Astrocyte of the cerebellum (primary cell): ENCODE data around the gene VWA8.

Source experiments
- DNase-seq: peaks from one replicate; pipeline ENCODE4 v3.0.0-alpha.2; 2011; ENCODE audit warnings: low read depth
- H3K4me3 ChIP-seq: 2 replicates; pipeline ENCODE4 v1.5.1; 2011; ENCODE audit warnings: mild to moderate bottlenecking, low read depth, low read length, moderate library complexity
- CTCF ChIP-seq: IDR thresholded peaks from 2 replicates; pipeline ENCODE4 v1.5.1; 2012; ENCODE audit warnings: low read length, low read depth, moderate library complexity, mild to moderate bottlenecking; ENCODE audit errors: missing control alignments
- in situ Hi-C: cut with HindIII; loops from 2 replicates; pipeline ENCODE4 v1.10.0; 2017; ENCODE audit warnings: low sequenced_read_pairs

The VWA8 gene

GRCh38 chr13:41693434-41693833, 267.5 kb downstream of the VWA8 start:
- TF ChIP-seq CTCF, result no peak
- in situ Hi-C loops, result no loop called here
- H3K4me3 ChIP-seq, result no peak overlapping the region
- no peak for DNase-seq

- H3K4me3 ChIP-seq, result no peak overlapping the region
- no peak for DNase-seq
- TF ChIP-seq CTCF, result no peak
- in situ Hi-C loops, result no loop called here
Observed at GRCh38 chr13:41691274-41691673, 269.6 kb downstream of the VWA8 start.

GRCh38 chr13:41682766-41683165, 278.1 kb downstream of the VWA8 start:
- TF ChIP-seq CTCF, result no peak
- in situ Hi-C loops, result no loop called here
- H3K4me3 ChIP-seq, result no peak overlapping the region
- DNase-seq, result no peak

GRCh38 chr13:41682001-41682400, 278.9 kb downstream of the VWA8 start:
- H3K4me3 ChIP-seq, result no peak overlapping the region
- no peak for DNase-seq
- in situ Hi-C loops, result no loop called here
- TF ChIP-seq CTCF, result no peak

GRCh38 chr13:41681587-41681986, 279.3 kb downstream of the VWA8 start:
- no peak for DNase-seq
- TF ChIP-seq CTCF, result no peak
- no peak overlapping the region for H3K4me3 ChIP-seq
- in situ Hi-C loops, result no loop called here

GRCh38 chr13:41680900-41681299, 280.0 kb downstream of the VWA8 start:
- no peak overlapping the region for H3K4me3 ChIP-seq
- DNase-seq, result no peak
- in situ Hi-C loops, result no loop called here
- no peak for TF ChIP-seq CTCF

GRCh38 chr13:41678848-41679247, 282.1 kb downstream of the VWA8 start:
- no peak for TF ChIP-seq CTCF
- in situ Hi-C loops, result no loop called here

More at GRCh38 chr13:41678848-41679247, 282.1 kb downstream of the VWA8 start:
- H3K4me3 ChIP-seq, result no peak overlapping the region
- no peak for DNase-seq
